ENCODE measurements around the gene ARVCF.

Gene ARVCF

GRCh38 chr22:19984851-19985811, 31.5 kb downstream of the ARVCF start:
- DNase-seq, result no peak

- DNase-seq, result no peak
Measured at GRCh38 chr22:19984201-19984753, 32.3 kb downstream of the ARVCF start.

- no peak for DNase-seq
Measured at GRCh38 chr22:19983741-19984140, 32.9 kb downstream of the ARVCF start.

GRCh38 chr22:19982991-19983578, 33.5 kb downstream of the ARVCF start:
- no peak for DNase-seq

GRCh38 chr22:19981961-19982920, 34.4 kb downstream of the ARVCF start:
- no peak for DNase-seq

GRCh38 chr22:19981171-19981960, 35.3 kb downstream of the ARVCF start:
- no peak for DNase-seq

GRCh38 chr22:19980766-19981165, 35.9 kb downstream of the ARVCF start:
- DNase-seq, result no peak

GRCh38 chr22:19979712-19980493, 36.7 kb downstream of the ARVCF start:
- DNase-seq, result no peak

GRCh38 chr22:19978748-19979147, 37.9 kb downstream of the ARVCF start:
- no peak for DNase-seq

- DNase-seq, result no peak
Measured at GRCh38 chr22:19977296-19978243, 39.1 kb downstream of the ARVCF start.

GRCh38 chr22:19976671-19977070, 40.0 kb downstream of the ARVCF start:
- DNase-seq, result no peak

- no peak for DNase-seq
Measured at GRCh38 chr22:19975707-19976035, 41.0 kb downstream of the ARVCF start.

GRCh38 chr22:19974935-19975706, 41.5 kb downstream of the ARVCF start:
- no peak for DNase-seq

GRCh38 chr22:19974268-19974861, 42.3 kb downstream of the ARVCF start:
- no peak for DNase-seq

- DNase-seq, result no peak
Measured at GRCh38 chr22:19973551-19974267, 42.9 kb downstream of the ARVCF start.

- no peak for DNase-seq
Measured at GRCh38 chr22:19972652-19973550, 43.7 kb downstream of the ARVCF start.

- no peak for DNase-seq
Measured at GRCh38 chr22:19972251-19972650, 44.4 kb downstream of the ARVCF start.
